WI38 (cell line): ENCODE measurements around the gene PMAIP1.

Source experiments
- H3K4me3 ChIP-seq: 2 replicates; pipeline ENCODE4 v1.5.1; 2011; ENCODE audit warnings: low read depth, mild to moderate bottlenecking, control low read depth, low read length
- CTCF ChIP-seq: IDR thresholded peaks from 2 replicates; pipeline ENCODE4 v1.5.1; 2012; ENCODE audit warnings: low read depth, mild to moderate bottlenecking, control low read depth, low read length

PMAIP1 gene

DNA sequence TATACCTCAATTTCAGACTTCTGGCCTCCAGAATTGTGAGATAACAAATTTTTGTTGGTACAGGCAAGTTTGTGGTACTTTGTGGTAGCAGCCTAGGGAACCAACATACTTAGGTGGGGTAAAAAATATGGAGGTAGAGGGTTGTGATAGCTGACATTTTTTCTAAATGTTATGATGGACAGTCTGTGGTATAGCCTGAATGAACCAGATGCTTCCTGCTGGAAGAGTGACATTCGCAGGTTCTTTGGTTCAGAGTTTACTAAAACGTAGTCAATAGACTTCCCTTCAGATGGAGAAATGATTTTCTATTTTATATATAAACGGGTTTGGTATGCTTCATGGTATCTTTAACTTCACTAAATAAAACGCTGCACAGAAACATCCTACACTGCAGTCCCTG is 42.8 kb downstream of the PMAIP1 start:
- no peak for TF ChIP-seq CTCF

GRCh38 chr18:59945544-59945943 is 45.7 kb downstream of the PMAIP1 start:
- H3K4me3 ChIP-seq: no peak overlapping the region
- TF ChIP-seq CTCF: no peak

More for the DNA sequence above, 42.8 kb downstream of the PMAIP1 start:
- no peak overlapping the region for H3K4me3 ChIP-seq

DNA sequence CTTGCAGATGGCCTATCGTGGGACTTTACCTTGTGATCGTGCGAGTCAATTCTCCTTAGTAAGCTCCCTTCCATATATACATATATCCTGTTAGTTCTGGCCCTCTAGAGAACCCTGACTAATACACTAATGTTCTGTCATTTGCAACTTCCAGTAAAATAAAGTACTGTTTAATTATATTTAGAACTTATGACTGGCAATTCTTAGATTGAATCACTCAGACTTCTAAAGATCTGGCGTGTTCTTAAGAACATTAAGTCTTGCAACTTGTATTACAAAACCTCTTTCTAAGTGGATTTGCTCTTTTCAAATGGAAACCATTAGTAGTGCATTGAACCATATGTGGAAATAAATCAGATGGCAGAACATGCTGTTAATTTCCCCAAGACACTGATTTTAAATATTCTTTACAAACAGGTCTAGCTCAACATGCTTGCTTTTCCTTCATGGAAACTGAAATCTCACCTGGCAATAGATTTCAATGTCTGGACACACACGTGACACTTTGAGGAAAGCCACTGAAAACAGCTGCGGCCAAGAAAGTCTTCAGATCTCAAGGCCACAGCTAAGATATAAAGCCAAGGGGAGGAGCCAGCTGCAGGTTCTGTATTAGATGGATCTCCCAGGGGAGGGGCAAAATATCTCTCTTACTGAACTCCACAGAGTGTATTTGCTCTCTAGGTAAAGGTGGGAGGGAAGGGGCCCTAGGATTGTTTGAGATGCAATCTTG is 50.6 kb downstream of the PMAIP1 start:
- TF ChIP-seq CTCF: no peak
- no peak overlapping the region for H3K4me3 ChIP-seq

- TF ChIP-seq CTCF: no peak
- H3K4me3 ChIP-seq: no peak overlapping the region
These were observed 51.8 kb downstream of the PMAIP1 start for GRCh38 chr18:59951591-59951990.

GRCh38 chr18:59952283-59953007 is 52.6 kb downstream of the PMAIP1 start:
- TF ChIP-seq CTCF: no peak
- H3K4me3 ChIP-seq: no peak overlapping the region
